Measurements from ENCODE around the gene SSH3.
A peak's percentile ranks its signal among the peaks of the same experiment; 100 is the strongest.

Gene SSH3

DNA sequence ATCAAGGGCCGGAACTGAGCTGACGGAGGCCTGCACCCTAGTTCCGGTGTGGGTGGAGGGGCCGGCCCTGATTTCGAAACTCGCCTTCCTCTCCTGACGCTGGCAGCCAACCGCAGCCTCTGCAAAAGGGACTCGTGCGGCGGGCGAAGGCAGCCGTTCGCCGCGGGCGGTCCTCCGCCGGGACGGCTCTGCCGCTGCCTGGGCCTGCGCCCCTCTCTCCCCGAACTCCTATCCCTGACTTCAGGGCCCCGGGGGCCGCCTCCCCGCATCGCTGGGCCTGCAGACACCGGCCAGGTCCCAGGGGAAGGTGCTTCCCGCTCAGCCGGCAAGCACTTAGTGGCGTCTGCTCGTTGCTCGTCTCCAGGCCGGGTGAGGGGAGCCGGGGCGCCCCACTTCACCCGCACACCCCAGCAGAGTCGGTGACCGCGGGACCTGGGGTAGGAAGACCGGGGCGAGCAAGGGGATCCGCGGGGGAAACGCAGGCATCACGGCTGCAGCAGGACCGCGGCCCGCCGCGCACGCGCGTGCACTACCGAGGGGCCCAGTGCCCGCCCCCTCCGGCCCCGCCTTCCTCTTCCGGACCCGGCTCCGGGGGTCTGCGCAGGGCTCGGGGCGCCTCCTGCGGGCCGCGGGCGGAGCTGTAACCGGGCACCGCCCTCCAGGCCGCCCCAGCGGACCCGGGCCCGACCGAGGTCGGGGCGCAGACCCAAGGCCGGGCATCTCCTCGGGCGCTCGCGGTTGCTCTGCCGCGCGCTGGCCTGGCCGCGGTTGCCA is 14.7 kb upstream of the SSH3 start:
- DNase-seq (ENCODE audit: low read depth, low spot score), result peak; percentile 93
- no peaks in the 10 kb centered on the region for H3K27me3 ChIP-seq (ENCODE audit: insufficient read depth, insufficient read length)
- peaks cover 75% of the 10 kb centered on the region for H3K36me3 ChIP-seq (ENCODE audit: insufficient read depth, insufficient read length, low read length)
- peaks cover 29% of the 10 kb centered on the region for H3K4me1 ChIP-seq (ENCODE audit: insufficient read depth, insufficient read length)
- TF ChIP-seq SUZ12 (IDR thresholded peaks at IDR 0.05; ENCODE audit: extremely low read depth, insufficient read depth, insufficient read length) (no peak), YY1 (IDR thresholded peaks at IDR 0.05; ENCODE audit: insufficient read depth, insufficient read length) (no peak), ZNF274 (IDR thresholded peaks at IDR 0.05; ENCODE audit: low read depth, low read length) (no peak)
- H3K9me3 ChIP-seq (ENCODE audit: insufficient read depth, low read length), result no peaks in the 10 kb centered on the region
- H3K4me3 ChIP-seq (ENCODE audit: insufficient read length, low read depth), result peak overlapping the region; percentile 89
- H3K9ac ChIP-seq (ENCODE audit: insufficient read length, low read depth), result peak overlapping the region; percentile 100

DNA sequence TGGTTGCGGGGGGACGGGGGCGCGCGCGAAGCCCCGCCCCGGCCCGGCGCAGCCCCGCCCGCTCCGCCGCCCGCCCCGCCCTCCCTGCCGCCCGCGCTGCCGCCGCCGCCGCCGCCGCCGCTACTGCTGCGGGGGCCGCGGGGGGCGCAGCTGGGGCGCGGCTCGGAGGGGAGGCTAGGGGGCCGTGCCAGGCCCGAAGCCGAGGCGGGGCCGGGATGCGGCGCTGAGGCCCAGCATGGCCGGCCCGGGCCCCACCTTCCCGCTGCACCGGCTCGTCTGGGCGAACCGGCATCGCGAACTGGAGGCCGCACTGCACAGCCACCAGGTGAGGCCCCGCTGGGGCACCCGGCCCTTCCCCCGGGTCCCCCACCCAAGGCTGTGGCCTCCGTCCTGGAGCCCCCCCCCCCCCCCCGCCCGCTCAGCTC is 14.1 kb upstream of the SSH3 start, which contains the start of gene ANKRD13D:
TSS of gene ANKRD13D (plus strand) at position 78 of the 425 bp plus-strand sequence. CDS start at position 236, 158 bp downstream.
- Histone ChIP-seq H3K4me1 (ENCODE audit: insufficient read depth, insufficient read length) (peaks cover 29% of the 10 kb centered on the region), H3K27me3 (ENCODE audit: insufficient read depth, insufficient read length) (no peaks in the 10 kb centered on the region), H3K36me3 (ENCODE audit: insufficient read depth, insufficient read length, low read length) (peaks cover 73% of the 10 kb centered on the region), H3K9me3 (ENCODE audit: insufficient read depth, low read length) (peaks cover under 1% of the 10 kb centered on the region; the same call in 1 of the 2 replicates), H3K9ac (ENCODE audit: insufficient read length, low read depth) (peak within 1 kb of the TSS; percentile 100), H3K4me3 (ENCODE audit: insufficient read length, low read depth) (peak within 1 kb of the TSS; percentile 89)
- no peak for DNase-seq (ENCODE audit: low read depth, low spot score)
- TF ChIP-seq YY1 (IDR thresholded peaks at IDR 0.05; ENCODE audit: insufficient read depth, insufficient read length) (no peak), SUZ12 (IDR thresholded peaks at IDR 0.05; ENCODE audit: extremely low read depth, insufficient read depth, insufficient read length) (no peak), ZNF274 (IDR thresholded peaks at IDR 0.05; ENCODE audit: low read depth, low read length) (no peak)

- Histone ChIP-seq H3K9me3 (ENCODE audit: insufficient read depth, low read length) (peaks cover 7% of the 10 kb centered on the region), H3K27me3 (ENCODE audit: insufficient read depth, insufficient read length) (no peaks in the 10 kb centered on the region), H3K4me1 (ENCODE audit: insufficient read depth, insufficient read length) (peaks cover 29% of the 10 kb centered on the region), H3K9ac (ENCODE audit: insufficient read length, low read depth) (peak overlapping the region; percentile 90), H3K4me3 (ENCODE audit: insufficient read length, low read depth) (peak overlapping the region; percentile 67), H3K36me3 (ENCODE audit: insufficient read depth, insufficient read length, low read length) (peaks cover 72% of the 10 kb centered on the region)
- TF ChIP-seq ZNF274 (IDR thresholded peaks at IDR 0.05; ENCODE audit: low read depth, low read length) (no peak), SUZ12 (IDR thresholded peaks at IDR 0.05; ENCODE audit: extremely low read depth, insufficient read depth, insufficient read length) (no peak), YY1 (IDR thresholded peaks at IDR 0.05; ENCODE audit: insufficient read depth, insufficient read length) (no peak)
- no peak for DNase-seq (ENCODE audit: low read depth, low spot score)
These were observed 13.5 kb upstream of the SSH3 start for GRCh38 chr11:67289651-67290479.

DNA sequence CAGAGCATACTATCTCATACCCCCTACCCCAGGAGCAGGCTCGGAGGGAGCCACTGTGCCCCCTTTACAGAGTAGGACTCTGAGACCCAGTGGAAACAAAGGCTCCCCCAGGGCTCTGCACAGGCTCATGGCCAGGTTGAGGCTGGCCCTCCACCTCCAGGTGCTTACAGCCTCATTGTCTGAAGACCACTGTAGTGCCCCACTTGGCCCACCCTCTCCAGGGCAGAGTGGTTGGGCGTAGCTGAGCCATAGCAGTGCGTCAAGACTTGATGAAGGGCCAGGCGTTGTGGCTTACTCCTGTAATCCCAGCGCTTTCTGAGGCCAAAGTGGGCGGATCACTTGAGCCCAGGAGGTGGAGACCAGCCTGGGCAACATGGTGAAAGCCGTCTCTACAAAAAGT is 12.5 kb upstream of the SSH3 start:
- H3K9ac ChIP-seq (ENCODE audit: insufficient read length, low read depth), result peak overlapping the region; percentile 90
- no peak for DNase-seq (ENCODE audit: low read depth, low spot score)
- peaks cover 29% of the 10 kb centered on the region for H3K4me1 ChIP-seq (ENCODE audit: insufficient read depth, insufficient read length)
- peak overlapping the region; percentile 67 for H3K4me3 ChIP-seq (ENCODE audit: insufficient read length, low read depth)
- TF ChIP-seq SUZ12 (IDR thresholded peaks at IDR 0.05; ENCODE audit: extremely low read depth, insufficient read depth, insufficient read length) (no peak), ZNF274 (IDR thresholded peaks at IDR 0.05; ENCODE audit: low read depth, low read length) (no peak), YY1 (IDR thresholded peaks at IDR 0.05; ENCODE audit: insufficient read depth, insufficient read length) (no peak)
- no peaks in the 10 kb centered on the region for H3K27me3 ChIP-seq (ENCODE audit: insufficient read depth, insufficient read length)
- H3K9me3 ChIP-seq (ENCODE audit: insufficient read depth, low read length), result peaks cover 17% of the 10 kb centered on the region
- H3K36me3 ChIP-seq (ENCODE audit: insufficient read depth, insufficient read length, low read length), result peaks cover 64% of the 10 kb centered on the region

GRCh38 chr11:67291481-67292381 is 11.6 kb upstream of the SSH3 start:
- H3K27me3 ChIP-seq (ENCODE audit: insufficient read depth, insufficient read length), result no peaks in the 10 kb centered on the region
- TF ChIP-seq SUZ12 (IDR thresholded peaks at IDR 0.05; ENCODE audit: extremely low read depth, insufficient read depth, insufficient read length) (no peak), ZNF274 (IDR thresholded peaks at IDR 0.05; ENCODE audit: low read depth, low read length) (no peak), YY1 (IDR thresholded peaks at IDR 0.05; ENCODE audit: insufficient read depth, insufficient read length) (no peak)
- H3K36me3 ChIP-seq (ENCODE audit: insufficient read depth, insufficient read length, low read length), result peaks cover 63% of the 10 kb centered on the region
- H3K9me3 ChIP-seq (ENCODE audit: insufficient read depth, low read length), result peaks cover 26% of the 10 kb centered on the region
- no peak overlapping the region for H3K4me3 ChIP-seq (ENCODE audit: insufficient read length, low read depth)
- H3K9ac ChIP-seq (ENCODE audit: insufficient read length, low read depth), result no peak overlapping the region
- peaks cover 27% of the 10 kb centered on the region for H3K4me1 ChIP-seq (ENCODE audit: insufficient read depth, insufficient read length)
- no peak for DNase-seq (ENCODE audit: low read depth, low spot score)

DNA sequence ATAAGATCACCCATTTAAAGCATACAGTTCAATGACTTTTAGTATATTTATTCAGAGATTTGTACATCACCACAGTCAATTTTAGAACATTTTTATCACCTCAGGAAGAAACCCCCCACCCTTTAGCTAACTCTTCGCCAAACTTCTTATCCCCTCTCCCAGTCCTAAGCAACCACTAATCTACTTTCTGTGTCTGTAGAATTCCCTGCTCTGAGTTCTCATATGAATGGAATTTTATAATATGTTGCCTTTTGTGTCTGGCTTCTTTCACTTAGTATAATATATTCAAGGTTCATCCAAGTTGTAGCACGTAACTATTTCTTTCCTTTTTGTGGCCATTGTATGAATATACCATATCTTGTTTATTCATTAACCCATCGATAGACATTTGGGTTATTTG is 10.7 kb upstream of the SSH3 start:
- TF ChIP-seq ZNF274 (IDR thresholded peaks at IDR 0.05; ENCODE audit: low read depth, low read length), result no peak
- no peak for TF ChIP-seq SUZ12 (IDR thresholded peaks at IDR 0.05; ENCODE audit: extremely low read depth, insufficient read depth, insufficient read length)
- TF ChIP-seq YY1 (IDR thresholded peaks at IDR 0.05; ENCODE audit: insufficient read depth, insufficient read length), result no peak
- no peak overlapping the region for H3K9ac ChIP-seq (ENCODE audit: insufficient read length, low read depth)
- peaks cover 56% of the 10 kb centered on the region for H3K36me3 ChIP-seq (ENCODE audit: insufficient read depth, insufficient read length, low read length)

More for the DNA sequence above, 10.7 kb upstream of the SSH3 start:
- DNase-seq (ENCODE audit: low read depth, low spot score), result no peak
- H3K27me3 ChIP-seq (ENCODE audit: insufficient read depth, insufficient read length), result no peaks in the 10 kb centered on the region
- peaks cover 19% of the 10 kb centered on the region for H3K4me1 ChIP-seq (ENCODE audit: insufficient read depth, insufficient read length)
- peaks cover 27% of the 10 kb centered on the region for H3K9me3 ChIP-seq (ENCODE audit: insufficient read depth, low read length)
- no peak overlapping the region for H3K4me3 ChIP-seq (ENCODE audit: insufficient read length, low read depth)

All from NT2/D1 (cell line).